ENCODE data around the gene LRP1-AS. TPM values are rescaled to one million over a fixed set of nuclear protein-coding genes. Genes with fewer than 3 reads are reported as not detected.

The LRP1-AS gene
- total and polyA plus RNA-seq, 2 donors from 2014 or later = not detected

DNA sequence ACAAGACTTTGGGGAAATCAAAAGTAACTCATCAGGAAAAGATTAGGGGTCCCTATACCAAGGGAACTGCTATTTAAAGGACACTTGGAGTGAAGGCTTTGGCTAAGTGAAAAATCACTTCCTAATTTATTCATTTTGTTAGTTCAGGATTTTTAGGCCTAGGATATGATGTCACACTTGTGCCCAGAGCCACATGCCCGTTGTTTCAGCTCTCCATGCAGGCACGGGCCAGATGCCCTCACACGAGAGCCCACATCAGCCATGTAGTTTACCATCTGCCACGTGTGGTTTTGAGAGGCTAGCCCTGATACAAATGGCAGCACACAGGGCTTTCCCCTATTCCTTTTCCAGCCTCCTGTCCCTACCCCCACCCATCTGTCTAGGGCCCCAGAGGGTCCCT is 11.9 kb upstream of the LRP1-AS start:
- TF ChIP-seq, protein P1, sequence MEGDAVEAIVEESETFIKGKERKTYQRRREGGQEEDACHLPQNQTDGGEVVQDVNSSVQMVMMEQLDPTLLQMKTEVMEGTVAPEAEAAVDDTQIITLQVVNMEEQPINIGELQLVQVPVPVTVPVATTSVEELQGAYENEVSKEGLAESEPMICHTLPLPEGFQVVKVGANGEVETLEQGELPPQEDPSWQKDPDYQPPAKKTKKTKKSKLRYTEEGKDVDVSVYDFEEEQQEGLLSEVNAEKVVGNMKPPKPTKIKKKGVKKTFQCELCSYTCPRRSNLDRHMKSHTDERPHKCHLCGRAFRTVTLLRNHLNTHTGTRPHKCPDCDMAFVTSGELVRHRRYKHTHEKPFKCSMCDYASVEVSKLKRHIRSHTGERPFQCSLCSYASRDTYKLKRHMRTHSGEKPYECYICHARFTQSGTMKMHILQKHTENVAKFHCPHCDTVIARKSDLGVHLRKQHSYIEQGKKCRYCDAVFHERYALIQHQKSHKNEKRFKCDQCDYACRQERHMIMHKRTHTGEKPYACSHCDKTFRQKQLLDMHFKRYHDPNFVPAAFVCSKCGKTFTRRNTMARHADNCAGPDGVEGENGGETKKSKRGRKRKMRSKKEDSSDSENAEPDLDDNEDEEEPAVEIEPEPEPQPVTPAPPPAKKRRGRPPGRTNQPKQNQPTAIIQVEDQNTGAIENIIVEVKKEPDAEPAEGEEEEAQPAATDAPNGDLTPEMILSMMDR (IDR thresholded peaks at IDR 0.05; ENCODE audit: borderline replicate concordance, extremely low read depth, insufficient read depth) = no peak
- Histone ChIP-seq H3K36me3 (ENCODE audit: control insufficient read depth in 2 of 3, insufficient read depth in 3 of 3, low read length in 3 of 3) (peaks cover 2 to 35% (median 19%) of the 10 kb centered on the region in 3 donors), H3K27me3 (ENCODE audit: control insufficient read depth, insufficient read depth, low read length) (no peaks in the 10 kb centered on the region), H3K9me3 (ENCODE audit: control insufficient read depth in 2 of 3, insufficient read depth in 1 of 3, low read length in 3 of 3) (no peaks in the 10 kb centered on the region), H3K4me1 (ENCODE audit: control insufficient read depth in 2 of 3, insufficient read depth in 2 of 3, low read depth in 1 of 3, low read length in 3 of 3) (peaks cover 0 to 4% (median 0%) of the 10 kb centered on the region in 3 donors), H3K27ac (ENCODE audit: low read depth in 2 of 2, low read length in 2 of 2) (no peak overlapping the region), H3K9ac (ENCODE audit: low read length in 3 of 3) (no peak overlapping the region), H3K4me3 (ENCODE audit: low read length in 3 of 3) (no peak overlapping the region)
- intact Hi-C loops (cut with DNase I) = no loop called here
- no peak for DNase-seq
- FAIRE-seq = no peak

DNA sequence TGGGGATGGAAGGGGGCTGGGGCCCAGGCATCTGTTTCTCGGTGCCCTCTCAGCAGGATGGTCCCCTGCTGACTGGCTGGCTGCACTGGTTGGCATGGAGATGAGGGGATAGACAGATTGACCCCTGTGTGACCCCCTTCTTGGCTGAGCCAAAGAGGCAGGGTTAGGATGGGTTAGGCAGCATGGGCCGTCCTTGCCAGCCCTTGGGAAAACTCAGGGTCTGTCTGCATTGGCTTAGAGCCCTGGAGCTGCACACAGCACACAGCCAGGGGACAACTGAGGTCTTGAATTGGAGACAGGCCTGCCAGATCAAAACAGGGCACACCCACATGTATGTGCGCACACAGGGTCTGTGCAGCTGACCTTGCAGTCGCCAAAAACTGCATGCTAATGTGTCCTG is 11.2 kb upstream of the LRP1-AS start:
- Histone ChIP-seq H3K36me3 (ENCODE audit: control insufficient read depth in 2 of 3, insufficient read depth in 3 of 3, low read length in 3 of 3) (peaks cover 2 to 39% (median 19%) of the 10 kb centered on the region in 3 donors), H3K9ac (ENCODE audit: low read length in 3 of 3) (no peak overlapping the region), H3K27ac (ENCODE audit: low read depth in 2 of 2, low read length in 2 of 2) (no peak overlapping the region), H3K4me1 (ENCODE audit: control insufficient read depth in 2 of 3, insufficient read depth in 2 of 3, low read depth in 1 of 3, low read length in 3 of 3) (peaks cover 0 to 4% (median 0%) of the 10 kb centered on the region in 3 donors), H3K9me3 (ENCODE audit: control insufficient read depth in 2 of 3, insufficient read depth in 1 of 3, low read length in 3 of 3) (no peaks in the 10 kb centered on the region), H3K4me3 (ENCODE audit: low read length in 3 of 3) (no peak overlapping the region), H3K27me3 (ENCODE audit: control insufficient read depth, insufficient read depth, low read length) (no peaks in the 10 kb centered on the region)
- FAIRE-seq (no peak), DNase-seq (no peak)
- intact Hi-C loops (cut with DNase I) = no loop called here
- TF ChIP-seq, protein P1 (IDR thresholded peaks at IDR 0.05; ENCODE audit: borderline replicate concordance, extremely low read depth, insufficient read depth) = no peak

DNA sequence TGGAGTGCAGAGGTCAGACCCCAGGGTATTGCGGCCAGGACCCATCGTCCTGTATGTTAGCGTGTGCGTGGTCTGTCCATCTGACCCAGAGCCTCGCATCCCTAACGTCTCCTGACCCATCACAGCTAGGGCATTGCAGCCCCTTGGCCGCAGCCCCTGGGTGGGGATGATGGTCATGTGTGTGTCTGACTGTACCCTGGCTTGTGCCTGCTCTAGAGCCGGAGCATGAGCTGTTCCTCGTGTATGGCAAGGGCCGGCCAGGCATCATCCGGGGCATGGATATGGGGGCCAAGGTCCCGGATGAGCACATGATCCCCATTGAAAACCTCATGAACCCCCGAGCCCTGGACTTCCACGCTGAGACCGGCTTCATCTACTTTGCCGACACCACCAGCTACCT is 10.8 kb upstream of the LRP1-AS start:
- Histone ChIP-seq H3K4me1 (ENCODE audit: control insufficient read depth in 2 of 3, insufficient read depth in 2 of 3, low read depth in 1 of 3, low read length in 3 of 3) (peaks cover 0 to 4% (median 0%) of the 10 kb centered on the region in 3 donors), H3K27ac (ENCODE audit: low read depth in 2 of 2, low read length in 2 of 2) (no peak overlapping the region), H3K9me3 (ENCODE audit: control insufficient read depth in 2 of 3, insufficient read depth in 1 of 3, low read length in 3 of 3) (no peaks in the 10 kb centered on the region), H3K4me3 (ENCODE audit: low read length in 3 of 3) (no peak overlapping the region), H3K9ac (ENCODE audit: low read length in 3 of 3) (no peak overlapping the region), H3K27me3 (ENCODE audit: control insufficient read depth, insufficient read depth, low read length) (no peaks in the 10 kb centered on the region), H3K36me3 (ENCODE audit: control insufficient read depth in 2 of 3, insufficient read depth in 3 of 3, low read length in 3 of 3) (peaks cover 2 to 39% (median 19%) of the 10 kb centered on the region in 3 donors)
- DNase-seq = no peak
- intact Hi-C loops (cut with DNase I) = no loop called here
- no peak for FAIRE-seq
- TF ChIP-seq, protein P1 (IDR thresholded peaks at IDR 0.05; ENCODE audit: borderline replicate concordance, extremely low read depth, insufficient read depth) = no peak

DNA sequence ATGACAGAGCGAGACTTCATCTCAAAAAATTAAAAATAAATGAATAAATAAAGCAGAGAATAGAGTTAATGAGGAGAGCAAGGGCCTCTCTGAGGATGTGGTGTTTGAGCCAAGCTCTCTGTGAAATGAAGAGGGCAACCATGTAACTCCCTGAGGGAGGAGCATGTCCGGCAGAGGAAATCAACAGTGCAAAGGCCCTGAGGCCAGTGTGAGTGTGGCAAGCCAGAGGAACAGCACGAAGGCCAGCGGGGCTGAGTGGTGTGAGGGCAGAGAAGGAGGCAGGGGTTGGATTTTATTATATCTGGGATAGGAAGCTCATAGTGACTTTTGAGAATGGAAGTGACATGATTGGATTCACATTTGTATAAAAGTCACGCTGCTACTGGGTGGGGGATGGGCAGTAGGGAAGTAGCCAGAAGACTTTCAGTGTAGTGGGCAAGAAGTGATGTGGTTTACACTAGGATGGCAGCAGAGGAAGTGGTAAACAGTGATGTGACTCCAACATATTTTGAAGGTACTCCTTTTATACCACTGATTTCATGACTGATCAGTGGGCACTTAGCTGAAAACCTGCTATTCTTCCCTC is 10.3 kb upstream of the LRP1-AS start:
- Histone ChIP-seq H3K9ac (ENCODE audit: low read length in 3 of 3) (no peak overlapping the region), H3K9me3 (ENCODE audit: control insufficient read depth in 2 of 3, insufficient read depth in 1 of 3, low read length in 3 of 3) (no peaks in the 10 kb centered on the region), H3K36me3 (ENCODE audit: control insufficient read depth in 2 of 3, insufficient read depth in 3 of 3, low read length in 3 of 3) (peaks cover 2 to 38% (median 19%) of the 10 kb centered on the region in 3 donors), H3K27me3 (ENCODE audit: control insufficient read depth, insufficient read depth, low read length) (no peaks in the 10 kb centered on the region), H3K27ac (ENCODE audit: low read depth in 2 of 2, low read length in 2 of 2) (no peak overlapping the region), H3K4me1 (ENCODE audit: control insufficient read depth in 2 of 3, insufficient read depth in 2 of 3, low read depth in 1 of 3, low read length in 3 of 3) (peaks cover 0 to 6% (median 0%) of the 10 kb centered on the region in 3 donors), H3K4me3 (ENCODE audit: low read length in 3 of 3) (no peak overlapping the region)
- no peak for DNase-seq
- TF ChIP-seq, protein P1 (IDR thresholded peaks at IDR 0.05; ENCODE audit: borderline replicate concordance, extremely low read depth, insufficient read depth) = no peak
- intact Hi-C loops (cut with DNase I) = no loop called here
- FAIRE-seq = no peak

All from kidney (tissue), 14 donors.